ENCODE data around the gene CEP76.
"Not testable (repeated sequence)": the region's sequence is repeated elsewhere in the genome, so short reads cannot be mapped to it uniquely, and the experiment has no call there.

CEP76 gene

DNA sequence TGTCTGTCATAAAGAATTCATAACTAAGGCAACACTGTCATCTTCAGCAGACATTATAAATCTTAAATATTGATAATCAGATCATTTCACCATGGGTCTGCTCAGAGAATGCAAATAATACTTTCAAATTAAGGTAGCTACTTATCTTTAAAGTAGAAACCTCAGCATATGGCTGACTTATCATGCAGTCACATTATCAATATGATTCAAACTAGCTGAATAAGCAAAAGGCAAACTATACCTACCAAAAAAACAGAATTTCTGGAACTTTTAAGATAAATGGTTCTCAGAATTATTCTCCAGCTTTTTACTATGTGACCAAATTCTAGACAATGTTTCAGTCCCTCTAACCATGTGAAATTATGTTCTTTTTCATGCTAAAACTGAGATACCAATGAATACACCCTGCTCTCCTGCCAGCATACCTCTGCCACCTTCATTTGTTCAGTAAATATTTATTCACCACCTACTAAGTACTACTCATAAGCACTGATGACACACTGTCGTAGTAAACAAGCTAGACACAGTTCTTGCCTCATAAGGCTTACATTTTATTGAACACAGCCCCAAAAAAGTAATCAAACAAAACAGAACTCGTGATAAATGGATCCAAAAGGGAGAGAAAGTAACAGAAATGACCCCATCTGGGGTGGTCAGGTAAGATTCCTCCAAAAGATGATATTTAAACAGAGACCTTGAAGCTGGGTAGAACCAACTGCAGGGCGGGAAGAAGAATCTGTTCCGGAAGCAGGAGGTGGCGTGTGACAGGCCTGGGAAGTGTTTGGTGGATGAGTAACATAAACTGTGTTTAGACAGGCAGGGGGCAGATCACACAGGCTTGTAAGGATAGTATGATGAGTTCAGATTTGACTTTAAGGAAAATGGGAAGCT lies 62.3 kb downstream of the CEP76 start:
- peak; percentile 66 for DNase-seq

DNA sequence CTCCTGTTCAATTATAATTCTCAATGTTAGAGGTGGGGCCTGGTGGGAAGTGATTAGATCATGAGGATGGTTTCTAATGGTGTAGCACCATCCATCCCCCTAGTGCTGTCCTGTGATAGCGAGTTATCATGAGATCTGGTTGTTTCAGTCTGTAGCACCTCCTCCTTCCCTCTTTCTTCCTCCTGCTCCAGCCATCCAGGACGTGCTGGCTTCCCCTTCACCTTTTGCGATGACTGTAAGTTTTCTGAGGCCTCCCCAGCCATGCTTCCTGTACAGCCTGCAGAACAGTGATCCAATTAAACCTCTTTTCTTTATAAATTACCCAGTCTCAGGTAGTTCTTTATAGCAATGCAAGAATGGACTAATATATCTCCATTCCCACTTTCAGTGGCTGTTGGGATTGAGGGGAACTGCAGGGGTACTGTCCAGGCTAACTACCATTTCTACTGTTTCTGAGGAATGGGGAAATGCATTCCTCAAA lies 63.8 kb downstream of the CEP76 start:
- DNase-seq, result no peak

DNA sequence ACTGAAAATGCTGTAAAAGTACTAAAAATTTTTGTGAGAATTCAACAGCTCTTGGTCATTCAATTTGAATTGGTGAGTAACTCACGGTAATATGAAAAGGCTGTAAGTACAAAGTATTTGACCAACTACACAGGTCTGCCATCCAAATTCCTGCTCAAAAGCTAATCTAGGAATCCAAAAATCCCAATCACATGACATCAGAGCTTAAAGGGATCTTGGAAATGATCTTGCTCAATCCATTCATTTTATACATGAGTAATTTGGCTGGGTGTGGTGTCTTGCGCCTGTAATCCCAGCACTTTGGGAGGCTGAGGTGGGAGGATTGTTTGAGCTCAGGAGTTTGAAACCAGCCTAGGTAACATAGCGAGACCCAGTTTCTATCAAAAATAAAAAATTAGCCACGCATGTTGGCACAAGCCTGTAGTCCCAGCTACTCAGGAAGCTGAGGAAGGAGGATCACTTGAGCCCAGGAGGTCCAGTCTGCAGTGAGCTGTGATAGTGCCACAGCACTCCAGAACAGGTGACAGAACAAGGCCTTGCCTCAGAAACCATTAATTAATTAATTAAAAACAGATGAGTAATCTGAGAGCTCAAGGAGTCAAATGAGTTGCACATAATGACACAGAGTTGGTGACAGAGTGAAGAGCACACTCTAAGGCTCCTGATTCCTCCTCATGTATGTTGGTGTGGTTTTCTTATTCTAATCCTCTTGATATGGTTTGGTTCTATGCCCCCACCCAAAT lies 64.5 kb downstream of the CEP76 start:
- peak; percentile 77 for DNase-seq

DNA sequence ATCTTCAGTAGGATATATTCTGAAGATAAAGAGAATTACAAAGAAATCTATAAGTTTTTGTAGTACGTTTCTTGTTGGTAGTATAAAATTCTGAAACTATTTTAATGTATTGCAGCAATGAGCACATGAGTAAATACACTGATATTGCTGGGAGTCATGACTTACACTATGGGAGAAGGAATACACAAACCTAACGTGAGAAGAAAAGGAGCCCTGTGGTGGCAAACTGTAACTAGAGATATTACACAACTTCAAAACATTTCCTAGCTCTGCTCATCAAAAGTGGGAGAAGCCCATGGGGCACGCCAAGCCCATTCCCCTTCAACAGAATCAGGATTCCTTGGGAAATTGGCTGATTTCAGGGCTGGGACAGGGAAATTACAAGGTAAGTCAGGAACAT lies 65.1 kb downstream of the CEP76 start:
- DNase-seq, result no peak

DNA sequence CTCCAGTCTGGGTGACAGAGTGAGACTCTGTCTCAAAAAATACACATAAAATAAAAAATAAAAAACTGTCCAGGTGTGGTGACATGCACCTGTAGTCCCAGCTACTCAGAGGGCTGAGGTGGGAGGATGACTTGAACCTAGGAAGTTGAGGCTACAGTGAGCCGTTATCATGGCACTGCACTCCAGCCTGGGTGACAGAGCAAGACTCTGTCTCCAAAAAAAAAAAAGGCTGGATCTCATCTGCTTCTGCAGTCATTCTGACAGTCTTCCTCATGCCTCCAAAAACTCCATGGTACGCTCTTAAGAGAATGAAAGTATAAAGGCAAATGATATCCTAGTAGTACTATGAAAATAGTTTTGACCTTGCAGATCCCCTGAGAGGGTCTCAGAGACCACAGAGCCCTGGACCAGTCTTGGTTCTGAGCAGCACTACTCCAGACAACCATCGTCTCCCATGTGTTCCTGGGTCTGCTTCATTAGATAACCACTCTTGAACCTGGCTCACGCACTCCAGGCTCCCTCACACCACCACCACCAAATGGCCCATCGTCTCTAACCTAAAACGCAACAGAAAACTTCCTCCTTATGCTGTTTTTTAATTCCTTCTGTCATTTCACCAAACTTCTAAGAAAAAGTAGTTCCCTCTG lies 70.6 kb downstream of the CEP76 start:
- DNase-seq, result no peak

DNA sequence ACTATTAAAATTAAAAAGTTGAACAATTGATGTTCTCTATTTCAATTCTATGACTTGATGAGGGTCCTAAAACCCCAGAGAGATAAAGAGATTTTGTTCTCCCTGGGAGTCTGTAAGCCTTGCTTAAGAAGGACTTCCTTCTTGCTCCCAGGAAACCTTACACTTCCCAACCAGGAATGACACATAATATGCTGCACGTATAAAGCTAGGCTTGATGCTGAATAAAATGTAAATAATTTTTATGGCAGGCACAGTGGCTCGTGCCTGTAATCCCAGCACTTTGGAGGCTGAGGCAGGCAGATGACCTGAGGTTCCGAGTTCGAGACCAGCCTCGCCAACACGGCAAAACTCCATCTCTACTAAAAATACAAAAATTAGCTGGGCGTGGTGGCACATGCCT lies 72.4 kb downstream of the CEP76 start:
- peak; percentile 64 for DNase-seq

DNA sequence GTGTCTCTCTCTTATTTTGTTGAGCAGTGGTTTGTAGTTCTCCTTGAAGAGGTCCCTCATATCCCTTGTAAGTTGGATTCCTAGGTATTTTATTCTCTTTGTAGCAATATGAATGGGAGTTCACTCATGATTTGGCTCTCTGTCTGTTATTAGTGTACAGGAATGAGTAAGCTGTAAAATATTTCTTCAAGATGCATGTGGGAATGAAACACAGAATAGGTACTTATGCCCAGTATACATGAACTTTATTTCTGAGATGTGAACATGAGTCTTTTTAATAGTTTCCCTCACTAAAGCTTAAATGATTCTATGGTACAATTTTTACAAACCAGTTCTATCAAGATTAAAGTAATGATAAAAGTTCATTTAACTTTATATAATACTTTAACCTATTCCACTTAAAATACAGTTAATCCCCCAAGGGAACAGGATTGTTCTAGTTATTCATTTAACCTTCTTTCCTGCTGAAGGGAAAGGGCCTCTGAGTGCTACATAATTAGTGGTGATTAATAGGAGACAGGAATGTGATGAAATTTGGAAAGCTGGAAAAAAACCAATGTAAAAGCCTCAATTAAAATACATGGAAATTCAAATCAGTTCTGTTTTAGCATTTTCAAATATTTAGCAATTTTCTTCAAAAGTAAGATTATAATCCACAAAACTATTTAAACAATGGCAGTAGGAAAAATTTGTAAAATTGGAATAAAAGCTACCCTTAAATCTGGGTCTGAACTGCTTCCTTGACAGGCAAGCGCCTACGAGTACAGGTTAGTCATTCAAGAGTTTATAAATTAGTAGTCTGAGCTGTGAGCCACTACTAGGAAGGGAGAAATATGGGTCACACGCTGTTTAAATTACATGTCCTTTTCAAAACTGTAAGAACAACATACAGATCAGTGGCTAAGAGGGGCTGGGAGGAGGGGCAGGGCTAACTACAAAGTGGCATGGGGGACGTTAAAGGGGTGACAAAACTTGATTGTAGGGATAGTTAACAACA lies 73.5 kb downstream of the CEP76 start:
- DNase-seq, result peak; percentile 82

DNA sequence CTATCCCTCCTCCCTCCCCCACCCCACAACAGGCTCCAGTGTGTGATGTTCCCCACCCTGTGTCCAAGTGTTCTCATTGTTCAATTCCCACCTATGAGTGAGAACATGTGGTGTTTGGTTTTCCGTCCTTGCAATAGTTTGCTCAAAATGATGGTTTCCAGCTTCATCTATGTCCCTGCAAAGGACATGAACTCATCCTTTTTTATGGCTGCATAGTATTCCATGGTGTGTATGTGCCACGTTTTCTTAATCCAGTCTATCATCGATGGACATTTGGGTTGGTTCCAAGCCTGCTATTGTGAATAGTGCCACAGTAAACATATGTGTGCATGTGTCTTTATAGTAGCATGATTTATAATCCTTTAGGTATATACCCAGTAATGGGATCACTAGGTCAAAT lies 75.3 kb downstream of the CEP76 start:
- DNase-seq, result not testable (repeated sequence)

DNA sequence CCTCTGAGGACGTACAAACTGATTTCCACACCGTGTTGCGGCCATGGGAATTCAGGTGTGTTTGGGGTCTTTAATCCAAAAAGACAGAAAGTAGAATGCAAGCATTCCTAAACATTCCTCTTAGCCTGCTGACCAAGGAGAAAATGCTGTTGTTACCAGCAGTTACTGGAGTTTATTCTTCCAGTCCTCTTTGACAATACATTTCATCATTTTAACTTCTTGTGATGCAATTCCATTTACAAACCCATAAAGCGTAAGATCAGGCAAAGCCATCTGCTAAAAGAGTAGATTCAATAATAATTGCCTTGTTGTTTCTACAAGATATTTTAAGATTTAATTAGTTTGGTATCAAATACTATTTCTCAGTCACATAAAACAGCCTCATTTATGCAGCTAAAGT lies 77.3 kb downstream of the CEP76 start:
- no peak for DNase-seq

Measured in fibroblast of upper back skin (primary cell).